ENCODE measurements around the gene OFD1.

The OFD1 gene

GRCh38 chrX:13763489-13763888 lies 28.9 kb downstream of the OFD1 start:
- no peaks in the 10 kb centered on the region for H4K20me1 ChIP-seq (ENCODE audit: control insufficient read depth, insufficient read depth, low read depth, low read length)
- no peaks in the 10 kb centered on the region for H3K79me2 ChIP-seq (ENCODE audit: control insufficient read depth, low read length)
- no peak overlapping the region for H3K4me2 ChIP-seq (ENCODE audit: low read length)
- H3K9me3 ChIP-seq (ENCODE audit: control insufficient read depth, insufficient read depth, low read length), result no peaks in the 10 kb centered on the region
- H3K9me2 ChIP-seq (replicated peaks; ENCODE audit: control insufficient read depth, low read length), result no peaks in the 10 kb centered on the region
- no peak for TF ChIP-seq CTCF (IDR thresholded peaks at IDR 0.05; ENCODE audit: low read depth, low read length, poor library complexity, severe bottlenecking)
- no peak for TF ChIP-seq EZH2phosphoT487 (IDR thresholded peaks at IDR 0.05; ENCODE audit: borderline replicate concordance, low read length)
- peaks cover 10% of the 10 kb centered on the region; the same call in 1 of the 2 replicates for H3F3A ChIP-seq (ENCODE audit: control insufficient read depth, insufficient read depth)
- no peak overlapping the region for H3K4me3 ChIP-seq (ENCODE audit: low read length)
- H3K4me1 ChIP-seq (ENCODE audit: control insufficient read depth, low read length), result peaks cover 16% of the 10 kb centered on the region
- H3K36me3 ChIP-seq (ENCODE audit: control insufficient read depth, low read length), result peaks cover 87% of the 10 kb centered on the region
- H3K27ac ChIP-seq (ENCODE audit: low read depth, low read length), result no peak overlapping the region
- H3K27me3 ChIP-seq (ENCODE audit: control insufficient read depth, low read length), result no peaks in the 10 kb centered on the region

- no peak for TF ChIP-seq CTCF (IDR thresholded peaks at IDR 0.05; ENCODE audit: low read depth, low read length, poor library complexity, severe bottlenecking)
- no peak for TF ChIP-seq EZH2phosphoT487 (IDR thresholded peaks at IDR 0.05; ENCODE audit: borderline replicate concordance, low read length)
- Histone ChIP-seq H3K27me3 (ENCODE audit: control insufficient read depth, low read length) (no peaks in the 10 kb centered on the region), H3K36me3 (ENCODE audit: control insufficient read depth, low read length) (peaks cover 90% of the 10 kb centered on the region), H3K4me1 (ENCODE audit: control insufficient read depth, low read length) (peaks cover 8% of the 10 kb centered on the region), H3K27ac (ENCODE audit: low read depth, low read length) (no peak overlapping the region), H3K4me2 (ENCODE audit: low read length) (no peak overlapping the region), H3K9me3 (ENCODE audit: control insufficient read depth, insufficient read depth, low read length) (no peaks in the 10 kb centered on the region), H3K4me3 (ENCODE audit: low read length) (no peak overlapping the region), H3K79me2 (ENCODE audit: control insufficient read depth, low read length) (no peaks in the 10 kb centered on the region), H3K9me2 (replicated peaks; ENCODE audit: control insufficient read depth, low read length) (no peaks in the 10 kb centered on the region), H4K20me1 (ENCODE audit: control insufficient read depth, insufficient read depth, low read depth, low read length) (no peaks in the 10 kb centered on the region), H3F3A (ENCODE audit: control insufficient read depth, insufficient read depth) (peaks cover 4% of the 10 kb centered on the region; the same call in 1 of the 2 replicates)
Observed at GRCh38 chrX:13764281-13764680, 29.7 kb downstream of the OFD1 start.

GRCh38 chrX:13764765-13765164 lies 30.2 kb downstream of the OFD1 start:
- Histone ChIP-seq H3K4me2 (ENCODE audit: low read length) (no peak overlapping the region), H3K4me3 (ENCODE audit: low read length) (no peak overlapping the region), H3K36me3 (ENCODE audit: control insufficient read depth, low read length) (peaks cover 90% of the 10 kb centered on the region)

More at GRCh38 chrX:13764765-13765164, 30.2 kb downstream of the OFD1 start:
- peaks cover 3% of the 10 kb centered on the region for H3K4me1 ChIP-seq (ENCODE audit: control insufficient read depth, low read length)
- H3K27ac ChIP-seq (ENCODE audit: low read depth, low read length), result no peak overlapping the region
- H4K20me1 ChIP-seq (ENCODE audit: control insufficient read depth, insufficient read depth, low read depth, low read length), result no peaks in the 10 kb centered on the region
- no peaks in the 10 kb centered on the region for H3K9me2 ChIP-seq (replicated peaks; ENCODE audit: control insufficient read depth, low read length)
- H3K27me3 ChIP-seq (ENCODE audit: control insufficient read depth, low read length), result no peaks in the 10 kb centered on the region
- H3F3A ChIP-seq (ENCODE audit: control insufficient read depth, insufficient read depth), result no peaks in the 10 kb centered on the region
- TF ChIP-seq CTCF (IDR thresholded peaks at IDR 0.05; ENCODE audit: low read depth, low read length, poor library complexity, severe bottlenecking), result no peak
- no peak for TF ChIP-seq EZH2phosphoT487 (IDR thresholded peaks at IDR 0.05; ENCODE audit: borderline replicate concordance, low read length)
- H3K9me3 ChIP-seq (ENCODE audit: control insufficient read depth, insufficient read depth, low read length), result no peaks in the 10 kb centered on the region
- no peaks in the 10 kb centered on the region for H3K79me2 ChIP-seq (ENCODE audit: control insufficient read depth, low read length)
